ENCODE data around the gene DPEP1. TPM values are rescaled to one million over a fixed set of nuclear protein-coding genes. Genes with fewer than 3 reads are reported as not detected.
"Not testable (repeated sequence)": the region's sequence is repeated elsewhere in the genome, so short reads cannot be mapped to it uniquely, and the experiment has no call there.

Gene DPEP1
- total RNA-seq, 2 experiments from 2014 or later, result not detected

DNA sequence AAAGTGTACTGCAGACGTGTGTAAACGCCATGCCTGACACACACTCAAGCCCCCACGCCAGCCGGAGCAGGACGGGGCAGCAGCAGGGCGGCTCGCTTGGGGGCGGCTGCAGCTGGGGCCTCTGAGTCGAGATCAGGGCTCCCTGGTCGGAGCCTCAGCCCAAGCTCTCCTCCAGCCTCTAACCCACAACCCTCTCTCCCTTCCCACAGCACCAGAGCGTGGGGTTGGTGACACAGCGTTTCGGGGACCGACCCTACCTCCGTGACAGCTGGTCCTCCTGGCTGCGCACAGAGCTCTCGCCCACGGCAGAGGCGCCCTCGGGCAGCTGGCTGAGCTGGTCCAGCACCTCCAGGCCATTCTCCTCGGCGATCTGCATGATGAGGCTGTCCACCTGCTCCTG lies 32.8 kb downstream of the DPEP1 start:
- no peaks in the 10 kb centered on the region for H3K4me1 Mint-ChIP-seq
- H3K4me3 Mint-ChIP-seq, result no peak overlapping the region
- H3K36me3 Mint-ChIP-seq, result peaks cover 23% of the 10 kb centered on the region
- no peaks in the 10 kb centered on the region for H3K9me3 Mint-ChIP-seq
- no peaks in the 10 kb centered on the region for H3K27me3 Mint-ChIP-seq
- DNase-seq (no peak), ATAC-seq (ENCODE audit: low read depth) (no peak)
- POLR2A ChIA-PET, result no interaction called here
- H3K27ac Mint-ChIP-seq, result no peak overlapping the region

DNA sequence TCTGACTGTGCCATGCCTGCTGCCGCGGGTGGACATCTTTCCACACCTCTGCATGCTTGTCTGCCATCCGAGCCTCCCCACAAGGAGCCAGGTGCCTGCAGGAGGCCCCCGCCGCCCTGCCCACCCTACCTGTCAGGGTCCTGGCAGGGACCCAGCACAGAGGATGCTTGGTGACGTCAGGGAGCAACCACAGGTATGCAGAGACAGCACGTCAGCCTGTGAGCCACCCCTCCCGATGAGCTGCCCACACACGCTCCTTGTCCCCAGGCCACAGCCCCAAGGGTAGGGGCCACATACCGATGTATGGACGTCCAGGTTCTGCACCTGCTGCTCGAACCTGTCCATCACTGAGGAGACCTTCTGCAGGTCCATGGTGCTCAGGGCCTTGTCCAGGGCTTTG lies 33.5 kb downstream of the DPEP1 start:
- POLR2A ChIA-PET, result no interaction called here
- peaks cover 23% of the 10 kb centered on the region for H3K36me3 Mint-ChIP-seq
- H3K9me3 Mint-ChIP-seq, result no peaks in the 10 kb centered on the region
- no peaks in the 10 kb centered on the region for H3K4me1 Mint-ChIP-seq
- ATAC-seq (ENCODE audit: low read depth) (no peak), DNase-seq (no peak)
- H3K27ac Mint-ChIP-seq, result no peak overlapping the region
- no peak overlapping the region for H3K4me3 Mint-ChIP-seq
- no peaks in the 10 kb centered on the region for H3K27me3 Mint-ChIP-seq

DNA sequence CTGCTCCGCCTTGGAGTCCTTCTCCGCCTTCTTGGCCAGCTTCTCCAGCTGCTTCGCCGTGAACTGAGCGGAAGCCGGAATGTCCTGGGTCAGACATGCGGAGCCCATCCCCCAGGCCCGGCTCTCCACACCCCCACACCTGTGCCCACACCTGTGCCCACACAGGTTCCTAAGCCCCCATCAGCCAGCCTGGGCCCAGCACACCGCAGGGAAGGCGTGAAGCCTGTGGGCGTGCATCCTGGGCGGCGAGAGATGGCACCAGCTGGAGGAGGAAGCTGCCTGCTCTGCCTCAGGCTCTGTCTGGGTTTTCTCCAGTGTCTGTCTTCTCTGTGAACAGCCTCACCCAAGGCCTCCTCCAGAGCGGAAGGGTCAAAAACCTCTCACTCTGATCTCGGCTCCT lies 38.1 kb downstream of the DPEP1 start:
- Mint-ChIP-seq H3K27ac (no peak overlapping the region), H3K4me1 (peaks cover 21% of the 10 kb centered on the region), H3K4me3 (no peak overlapping the region), H3K9me3 (no peaks in the 10 kb centered on the region), H3K27me3 (no peaks in the 10 kb centered on the region), H3K36me3 (peaks cover 22% of the 10 kb centered on the region)
- POLR2A ChIA-PET, result no interaction called here
- DNase-seq, result no peak
- ATAC-seq (ENCODE audit: low read depth), result peak; percentile 13

DNA sequence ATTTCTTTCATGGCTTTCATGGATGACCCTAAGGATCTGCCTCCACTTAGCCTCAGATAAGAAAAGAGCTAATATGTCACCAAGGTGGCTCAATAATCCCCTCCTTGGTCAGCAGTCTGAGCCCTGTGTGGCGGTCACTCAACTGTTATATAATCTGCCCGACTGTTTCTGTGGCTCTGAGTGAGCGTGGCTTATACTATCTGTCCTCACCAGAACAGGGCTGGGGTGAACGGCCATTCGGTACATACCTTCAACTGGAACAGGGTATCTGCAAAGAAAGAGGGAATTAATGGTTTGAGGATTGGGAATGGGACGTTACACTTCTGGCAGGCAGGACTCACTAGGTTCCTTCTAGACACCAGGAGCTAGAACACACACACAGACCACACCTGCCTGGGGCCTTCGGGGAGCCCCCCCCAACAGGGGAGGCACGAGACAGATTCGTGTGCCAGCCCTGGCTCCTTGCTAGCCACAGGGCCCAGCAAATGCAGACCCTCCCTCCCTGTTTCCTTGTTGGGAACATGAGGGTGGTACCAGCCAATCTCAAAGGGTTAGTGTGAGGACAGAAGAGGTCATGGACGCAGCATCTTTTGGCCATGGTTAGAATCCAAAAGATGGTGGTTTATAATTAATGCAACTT lies 40.3 kb downstream of the DPEP1 start:
- peaks cover 26% of the 10 kb centered on the region for H3K4me1 Mint-ChIP-seq
- H3K4me3 Mint-ChIP-seq, result no peak overlapping the region
- no peak for DNase-seq
- ATAC-seq (ENCODE audit: low read depth), result no peak
- peaks cover 20% of the 10 kb centered on the region for H3K36me3 Mint-ChIP-seq
- POLR2A ChIA-PET, result interaction anchor here (0.6 to 0.7 kb wide), 2 partner anchors 270 to 364 kb away, joined by 4 read pairs; no protein-coding TSS in a partner anchor
- H3K27ac Mint-ChIP-seq, result no peak overlapping the region
- H3K9me3 Mint-ChIP-seq, result no peaks in the 10 kb centered on the region
- no peaks in the 10 kb centered on the region for H3K27me3 Mint-ChIP-seq

DNA sequence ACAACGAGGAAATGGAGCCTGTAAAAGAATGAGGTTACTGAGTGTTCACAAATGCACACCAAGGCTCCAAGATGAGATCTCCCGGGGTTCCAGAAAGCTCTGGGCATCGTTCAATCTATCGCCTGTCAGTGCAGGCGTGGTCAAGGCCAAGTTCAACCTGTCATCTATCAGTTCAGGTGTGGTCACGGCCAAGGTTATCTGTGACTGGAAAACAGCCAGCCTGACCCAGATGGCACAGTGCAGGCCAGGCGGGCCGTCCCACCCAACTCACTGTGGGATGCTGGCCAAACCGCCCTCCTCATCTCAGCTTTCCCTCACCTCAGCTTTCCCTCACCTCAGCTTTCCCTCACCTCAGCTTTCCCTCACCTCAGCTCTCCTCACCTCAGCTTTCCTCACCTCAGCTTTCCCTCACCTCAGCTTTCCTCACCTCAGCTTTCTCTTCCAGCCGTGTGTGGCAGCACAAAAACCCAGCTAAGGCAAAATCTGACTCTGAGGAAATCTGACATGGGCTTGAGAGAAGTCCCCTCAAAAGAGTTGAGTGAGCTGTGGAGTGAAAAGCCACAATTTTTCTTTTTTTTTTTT lies 41.7 kb downstream of the DPEP1 start:
- POLR2A ChIA-PET, result no interaction called here
- H3K27ac Mint-ChIP-seq, result no peak overlapping the region
- H3K27me3 Mint-ChIP-seq, result no peaks in the 10 kb centered on the region
- no peak for ATAC-seq (ENCODE audit: low read depth)
- H3K4me3 Mint-ChIP-seq, result peak overlapping the region; percentile 87
- H3K9me3 Mint-ChIP-seq, result no peaks in the 10 kb centered on the region
- peaks cover 13% of the 10 kb centered on the region for H3K36me3 Mint-ChIP-seq
- no peak for DNase-seq
- H3K4me1 Mint-ChIP-seq, result peaks cover 28% of the 10 kb centered on the region

DNA sequence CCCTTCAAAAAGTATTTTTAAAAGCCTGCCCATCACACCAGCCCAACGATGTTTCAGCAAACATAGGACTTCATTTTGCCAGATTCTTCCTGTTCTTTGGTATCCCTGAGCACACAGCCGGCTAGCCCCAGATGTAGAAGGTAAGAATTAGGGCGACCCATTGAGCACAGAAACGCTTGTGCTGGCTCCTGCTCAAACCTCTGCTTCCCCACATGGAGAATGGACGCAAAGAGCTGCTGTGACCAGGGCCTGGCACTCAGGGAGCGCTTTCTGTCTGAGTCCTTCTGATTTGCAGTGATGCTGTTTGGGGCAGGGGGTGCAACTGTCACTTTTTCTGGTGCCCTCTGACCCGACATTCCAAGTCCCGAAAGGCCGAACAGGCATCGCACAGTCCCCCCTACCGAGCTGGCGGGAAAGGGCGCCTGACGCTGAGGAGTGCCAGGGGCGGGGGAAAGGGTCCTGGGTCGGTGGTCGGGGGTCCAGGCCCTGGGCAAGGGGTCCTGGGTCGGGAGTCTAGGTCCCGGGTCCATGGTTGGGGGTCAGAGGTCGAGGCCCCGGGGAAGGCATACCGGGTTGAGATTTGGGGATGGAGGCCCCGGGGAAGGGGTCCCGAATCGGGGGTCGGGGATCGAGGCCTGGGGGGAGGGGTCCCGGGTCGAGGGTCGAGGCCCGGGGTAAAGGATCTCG lies 43.1 kb downstream of the DPEP1 start:
- ATAC-seq (ENCODE audit: low read depth) (no peak), DNase-seq (no peak)
- no peaks in the 10 kb centered on the region for H3K27me3 Mint-ChIP-seq
- no peaks in the 10 kb centered on the region for H3K9me3 Mint-ChIP-seq
- peak overlapping the region; percentile 87 for H3K4me3 Mint-ChIP-seq
- peak overlapping the region; percentile 79 for H3K27ac Mint-ChIP-seq
- peaks cover 31% of the 10 kb centered on the region for H3K4me1 Mint-ChIP-seq
- POLR2A ChIA-PET, result no interaction called here
- peaks cover 20% of the 10 kb centered on the region for H3K36me3 Mint-ChIP-seq

DNA sequence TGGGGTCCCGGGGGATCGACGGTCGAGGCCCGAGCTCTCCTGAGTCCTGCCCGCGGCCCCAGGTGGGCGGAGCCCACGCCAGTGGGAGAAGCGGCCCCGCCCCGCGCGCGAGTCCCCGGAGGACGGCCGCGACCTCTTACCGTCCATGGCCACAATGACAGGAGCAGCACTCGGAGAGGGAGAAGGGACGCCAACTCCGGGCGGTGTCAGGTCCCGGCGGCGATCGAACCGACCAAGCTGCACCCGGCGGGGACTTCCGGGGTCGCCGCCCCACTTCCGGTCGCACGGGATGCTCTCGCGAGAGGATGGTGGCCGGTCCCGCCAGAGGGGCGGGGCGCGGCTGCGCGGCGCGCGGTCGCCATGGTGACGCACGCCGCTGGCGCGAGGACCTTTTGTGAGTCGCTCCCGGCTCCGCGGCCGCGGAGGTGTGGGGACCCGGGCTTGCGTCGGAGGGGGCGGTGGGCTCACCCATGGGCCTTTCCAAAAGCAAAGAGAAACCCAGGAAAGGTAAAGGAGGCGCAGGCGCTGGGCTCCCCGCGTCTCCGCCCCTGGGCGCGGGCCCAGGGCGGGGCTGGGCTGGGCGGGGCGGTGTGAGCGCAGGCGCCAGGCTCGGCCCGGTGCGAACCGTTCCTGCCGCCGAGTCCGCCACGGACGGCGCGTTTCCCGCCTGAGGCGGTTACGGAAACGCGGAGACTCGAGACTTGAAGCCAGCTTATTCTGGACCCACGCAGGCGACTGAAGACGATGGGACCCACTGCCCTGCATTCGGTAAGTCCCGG lies 44.2 kb downstream of the DPEP1 start, which contains the start of the genes CHMP1A and SPATA33:
Gene CHMP1A, minus strand, starts transcription at position 267 of the 779 bp plus-strand sequence. Its CDS starts 120 bp downstream, at position 147.
Gene SPATA33, plus strand, starts transcription at position 395 of the 779 bp plus-strand sequence. Its CDS starts 76 bp downstream, at position 471.
- peak; percentile 98 for DNase-seq
- POLR2A ChIA-PET, result interaction anchor here (0.7 to 2.2 kb wide), 3 partner anchors 41 to 96 kb away, joined by 3 to 6 read pairs (median 4); no protein-coding TSS in a partner anchor
- Mint-ChIP-seq H3K9me3 (no peaks in the 10 kb centered on the region), H3K4me1 (peaks cover 31% of the 10 kb centered on the region), H3K27ac (peak within 1 kb of the TSS; percentile 80), H3K4me3 (peak within 1 kb of the TSS; percentile 87), H3K27me3 (no peaks in the 10 kb centered on the region), H3K36me3 (peaks cover 25% of the 10 kb centered on the region)
- ATAC-seq (ENCODE audit: low read depth), result peak; percentile 88

DNA sequence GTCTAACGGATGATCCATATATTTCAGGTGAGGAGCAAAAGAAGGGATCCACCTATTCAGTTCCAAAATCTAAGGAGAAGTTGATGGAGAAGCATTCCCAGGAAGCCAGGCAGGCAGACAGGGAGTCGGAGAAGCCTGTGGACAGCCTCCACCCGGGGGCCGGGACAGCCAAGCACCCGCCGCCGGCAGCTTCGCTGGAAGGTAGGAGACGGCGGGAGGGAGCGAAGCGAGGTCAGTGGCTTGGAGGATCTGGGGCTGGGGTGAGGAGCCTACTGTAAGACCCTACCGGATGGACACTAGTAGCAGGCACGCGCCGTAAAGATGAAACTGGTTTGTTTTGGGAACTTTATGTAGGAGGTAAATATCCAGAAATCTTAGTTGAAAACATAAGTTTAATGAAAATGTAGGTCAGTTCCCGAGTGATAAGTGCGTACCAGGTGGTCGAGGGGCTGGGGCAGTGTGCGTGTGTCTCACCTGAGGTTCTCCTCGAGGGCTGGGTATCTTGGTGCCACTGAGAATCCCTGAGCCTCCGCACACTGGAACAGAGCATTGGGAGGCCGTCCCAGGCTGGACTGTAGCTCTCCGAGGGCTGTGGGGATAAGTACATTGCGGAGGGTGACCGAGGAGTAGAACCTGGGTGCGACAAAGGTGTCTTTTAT lies 44.9 kb downstream of the DPEP1 start:
- Mint-ChIP-seq H3K36me3 (peaks cover 31% of the 10 kb centered on the region), H3K9me3 (no peaks in the 10 kb centered on the region), H3K27me3 (no peaks in the 10 kb centered on the region), H3K4me3 (peak overlapping the region; percentile 87), H3K27ac (peak overlapping the region; percentile 77), H3K4me1 (peaks cover 31% of the 10 kb centered on the region)
- POLR2A ChIA-PET, result interaction anchor here (1.1 to 2.2 kb wide), 2 partner anchors 28 to 65 kb away, joined by 4 to 6 read pairs; partner anchors contain the start of gene CDK10
- DNase-seq, result no peak
- ATAC-seq (ENCODE audit: low read depth), result no peak

DNA sequence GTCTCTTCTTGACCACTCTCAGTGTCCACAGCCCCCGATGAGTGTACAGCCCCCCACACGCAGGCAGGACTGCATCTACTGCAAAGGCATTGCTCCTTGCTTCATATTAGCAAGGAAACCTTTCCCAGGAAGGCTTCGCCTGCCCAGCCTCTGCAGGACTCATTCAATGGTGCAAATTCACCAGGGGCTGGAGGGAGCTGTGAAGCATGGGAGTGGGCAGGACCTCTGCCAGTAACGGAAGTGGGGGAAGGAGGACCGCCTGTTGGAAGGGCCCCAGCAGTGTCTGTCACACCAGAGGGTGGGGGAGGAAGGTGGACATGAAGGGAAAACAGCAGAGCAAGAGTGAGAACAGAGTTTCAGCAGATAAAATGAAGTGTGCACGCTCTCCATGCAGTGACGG lies 46.7 kb downstream of the DPEP1 start:
- DNase-seq (no peak), ATAC-seq (ENCODE audit: low read depth) (no peak)
- Mint-ChIP-seq H3K9me3 (no peaks in the 10 kb centered on the region), H3K4me1 (peaks cover 22% of the 10 kb centered on the region), H3K27ac (no peak overlapping the region), H3K27me3 (no peaks in the 10 kb centered on the region), H3K36me3 (peaks cover 34% of the 10 kb centered on the region), H3K4me3 (no peak overlapping the region)
- POLR2A ChIA-PET, result no interaction called here

DNA sequence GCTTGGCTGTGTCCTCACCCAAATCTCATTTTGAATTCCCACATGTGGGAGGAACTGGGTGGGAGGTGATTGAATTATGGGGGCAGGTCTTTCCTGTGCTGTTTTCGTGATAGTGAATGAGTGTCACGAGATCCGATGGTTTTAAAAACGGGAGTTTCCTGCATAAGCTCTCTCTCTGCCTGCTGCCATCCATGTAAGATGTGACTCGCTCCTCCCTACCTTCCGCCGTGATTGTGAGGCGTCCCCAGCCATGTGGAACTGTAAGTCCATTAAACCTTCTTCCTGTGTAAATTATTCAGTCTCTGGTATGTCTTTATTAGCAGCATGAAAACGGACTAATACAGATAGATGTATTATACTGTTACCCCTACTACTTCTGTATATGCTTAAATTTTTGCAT lies 47.8 kb downstream of the DPEP1 start:
- peaks cover 13% of the 10 kb centered on the region for H3K4me1 Mint-ChIP-seq

DNA sequence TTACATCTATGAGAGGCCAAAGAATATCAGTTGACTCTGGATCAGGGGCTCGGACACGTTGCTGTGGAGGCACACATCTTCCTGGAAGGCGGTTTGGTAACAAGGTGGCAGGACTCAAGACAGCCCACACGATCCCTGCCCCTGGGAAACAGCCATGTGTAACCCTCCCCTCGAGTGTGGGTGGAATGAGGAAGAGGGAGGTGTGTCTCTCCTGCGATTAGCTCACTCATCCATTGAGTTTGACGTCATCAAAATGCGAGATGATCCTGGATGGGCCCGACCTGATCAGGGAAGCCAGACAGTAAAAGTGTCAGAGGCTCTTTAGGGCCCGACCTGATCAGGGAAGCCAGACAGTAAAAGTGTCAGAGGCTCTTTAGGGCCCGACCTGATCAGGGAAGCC lies 50.8 kb downstream of the DPEP1 start:
- H3K27me3 Mint-ChIP-seq; ATAC-seq (ENCODE audit: low read depth); POLR2A ChIA-PET; H3K9me3 Mint-ChIP-seq; DNase-seq; H3K27ac Mint-ChIP-seq; H3K4me3 Mint-ChIP-seq: not testable (repeated sequence)
- peaks cover 27% of the 10 kb centered on the region for H3K36me3 Mint-ChIP-seq
- peaks cover 17% of the 10 kb centered on the region for H3K4me1 Mint-ChIP-seq

More for the DNA sequence above, 47.8 kb downstream of the DPEP1 start:
- DNase-seq (no peak), ATAC-seq (ENCODE audit: low read depth) (no peak)
- peaks cover 32% of the 10 kb centered on the region for H3K36me3 Mint-ChIP-seq
- POLR2A ChIA-PET, result no interaction called here
- H3K27ac Mint-ChIP-seq, result no peak overlapping the region
- no peaks in the 10 kb centered on the region for H3K27me3 Mint-ChIP-seq
- H3K4me3 Mint-ChIP-seq, result no peak overlapping the region
- no peaks in the 10 kb centered on the region for H3K9me3 Mint-ChIP-seq

DNA sequence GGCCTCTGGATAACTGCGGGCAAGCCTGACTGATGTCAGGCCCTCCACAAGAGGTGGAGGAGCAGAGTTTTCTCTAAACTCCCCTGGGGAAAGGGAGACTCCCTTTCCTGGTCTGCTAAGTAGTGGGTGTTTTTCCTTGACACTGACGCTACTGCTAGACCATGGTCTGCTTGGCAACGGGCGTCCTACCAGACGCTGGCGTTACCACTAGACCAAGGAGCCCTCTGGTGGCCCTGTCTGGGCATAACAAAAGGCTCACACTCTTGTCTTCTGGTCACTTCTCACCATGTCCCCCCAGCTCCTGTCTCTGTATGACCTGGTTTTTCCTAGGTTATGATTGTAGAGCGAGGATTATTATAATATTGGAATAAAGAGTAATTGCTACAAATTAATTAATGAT lies 53.6 kb downstream of the DPEP1 start:
- H3K27me3 Mint-ChIP-seq; H3K27ac Mint-ChIP-seq; POLR2A ChIA-PET; ATAC-seq (ENCODE audit: low read depth); H3K9me3 Mint-ChIP-seq; H3K4me3 Mint-ChIP-seq; DNase-seq: not testable (repeated sequence)
- H3K4me1 Mint-ChIP-seq, result peaks cover 12% of the 10 kb centered on the region
- peaks cover 13% of the 10 kb centered on the region for H3K36me3 Mint-ChIP-seq

DNA sequence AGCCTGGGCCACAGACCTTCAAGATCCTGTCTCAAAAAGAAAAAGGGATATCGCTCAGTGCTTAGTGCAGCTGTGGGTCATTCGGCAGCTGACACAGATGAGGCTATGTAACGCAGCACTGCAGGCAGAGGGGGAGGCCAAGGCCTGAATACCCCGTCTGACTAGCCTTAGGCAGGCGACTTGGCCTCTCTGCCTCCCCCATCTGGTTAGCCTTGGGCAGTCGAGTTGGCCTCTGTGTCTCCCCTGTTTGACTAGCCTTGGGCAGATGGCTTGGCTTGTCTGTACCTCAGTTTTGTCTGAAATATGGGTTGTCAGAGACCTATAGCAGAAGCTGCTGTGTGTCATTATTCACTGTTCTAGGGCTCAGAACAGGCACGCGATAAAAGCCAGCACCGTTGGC lies 54.2 kb downstream of the DPEP1 start:
- peaks cover 11% of the 10 kb centered on the region for H3K36me3 Mint-ChIP-seq
- peaks cover 12% of the 10 kb centered on the region for H3K4me1 Mint-ChIP-seq
- H3K27me3 Mint-ChIP-seq, result no peaks in the 10 kb centered on the region
- H3K27ac Mint-ChIP-seq, result no peak overlapping the region
- DNase-seq (no peak), ATAC-seq (ENCODE audit: low read depth) (no peak)
- H3K9me3 Mint-ChIP-seq, result no peaks in the 10 kb centered on the region
- POLR2A ChIA-PET, result interaction anchor here (0.7 kb wide), 1 partner anchor 33 kb away, joined by 4 read pairs; no protein-coding TSS in a partner anchor
- no peak overlapping the region for H3K4me3 Mint-ChIP-seq

Measured in activated naive CD8-positive, alpha-beta T cell treated with anti-CD3 and anti-CD28 coated beads, Interleukin-2, amount 10 ng/mL, durations not matched to agents 7 days and 5 days (primary cell).